ENCODE measurements around the gene CNTNAP3B.
"Not testable (repeated sequence)": the region's sequence is repeated elsewhere in the genome, so short reads cannot be mapped to it uniquely, and the experiment has no call there.

Gene CNTNAP3B

GRCh38 chr9:41905488-41905887, 223.7 kb downstream of the CNTNAP3B start:
- H3K4me2 ChIP-seq (ENCODE audit: low read length, poor library complexity, severe bottlenecking); H3K27ac ChIP-seq (ENCODE audit: low read length, poor library complexity, severe bottlenecking); H2BK12ac ChIP-seq (ENCODE audit: low read length in 2 of 2); H3K4me3 ChIP-seq (ENCODE audit: insufficient read depth in 1 of 2, low read depth in 1 of 2, low read length in 2 of 2); H2AFZ ChIP-seq (ENCODE audit: low read depth, low read length); H3K4ac ChIP-seq (ENCODE audit: low read depth in 1 of 2, low read length in 2 of 2); H3K9me3 ChIP-seq (ENCODE audit: control insufficient read depth, low read length); H3K4me1 ChIP-seq (ENCODE audit: control insufficient read depth, insufficient read depth, low read depth, low read length); DNase-seq; H2BK120ac ChIP-seq (ENCODE audit: low read depth, low read length); H3K18ac ChIP-seq (ENCODE audit: low read depth in 1 of 2, low read length in 2 of 2); H3K14ac ChIP-seq (ENCODE audit: low read length in 2 of 2); H3K79me1 ChIP-seq (replicated peaks; ENCODE audit: low read length, poor library complexity, severe bottlenecking); H3K9ac ChIP-seq (ENCODE audit: low read length); H3K36me3 ChIP-seq (ENCODE audit: control insufficient read depth in 1 of 2, insufficient read depth in 2 of 2, low read depth in 1 of 2, low read length in 2 of 2); H2BK5ac ChIP-seq (ENCODE audit: low read depth, low read length, poor library complexity, severe bottlenecking); H2AK5ac ChIP-seq (ENCODE audit: low read length, severe bottlenecking); H2BK15ac ChIP-seq (ENCODE audit: low read depth, poor library complexity, severe bottlenecking); H3K23ac ChIP-seq (ENCODE audit: low read length in 2 of 2); H4K91ac ChIP-seq (ENCODE audit: low read length); H4K8ac ChIP-seq (ENCODE audit: low read length); H3K27me3 ChIP-seq (ENCODE audit: control insufficient read depth in 1 of 2, insufficient read depth in 1 of 2, low read length in 2 of 2): not testable (repeated sequence)
- no CpG with 5 or more reads among the region's 4 CpGs for WGBS

DNA sequence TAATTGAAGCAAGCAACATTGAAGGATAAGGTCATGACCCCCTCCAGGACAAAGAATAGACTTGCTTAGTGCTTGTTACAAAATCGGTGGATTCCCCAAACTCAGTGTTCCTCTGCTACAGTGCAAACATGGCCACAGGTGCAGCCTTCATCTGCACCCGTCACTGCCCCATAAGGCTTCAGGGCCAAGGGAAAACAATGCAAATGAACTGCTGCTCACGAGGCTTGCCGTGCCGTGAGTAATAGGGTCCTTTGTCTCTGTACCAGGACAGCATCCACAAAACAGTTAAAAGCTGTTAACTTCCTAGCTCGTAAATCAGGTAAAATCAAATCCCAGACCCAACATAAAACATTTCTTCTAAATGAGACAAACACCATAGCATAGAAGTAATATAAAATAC, 226.5 kb downstream of the CNTNAP3B start:
- not testable (repeated sequence) for H3K23ac ChIP-seq (ENCODE audit: low read length in 2 of 2); H2BK12ac ChIP-seq (ENCODE audit: low read length in 2 of 2); H3K27me3 ChIP-seq (ENCODE audit: control insufficient read depth in 1 of 2, insufficient read depth in 1 of 2, low read length in 2 of 2); H3K36me3 ChIP-seq (ENCODE audit: control insufficient read depth in 1 of 2, insufficient read depth in 2 of 2, low read depth in 1 of 2, low read length in 2 of 2); H4K8ac ChIP-seq (ENCODE audit: low read length); H3K9me3 ChIP-seq (ENCODE audit: control insufficient read depth, low read length); H2AFZ ChIP-seq (ENCODE audit: low read depth, low read length); H3K4me1 ChIP-seq (ENCODE audit: control insufficient read depth, insufficient read depth, low read depth, low read length); DNase-seq; H3K9ac ChIP-seq (ENCODE audit: low read length); H2BK5ac ChIP-seq (ENCODE audit: low read depth, low read length, poor library complexity, severe bottlenecking); H3K27ac ChIP-seq (ENCODE audit: low read length, poor library complexity, severe bottlenecking); H3K4me3 ChIP-seq (ENCODE audit: insufficient read depth in 1 of 2, low read depth in 1 of 2, low read length in 2 of 2); H3K14ac ChIP-seq (ENCODE audit: low read length in 2 of 2); H3K18ac ChIP-seq (ENCODE audit: low read depth in 1 of 2, low read length in 2 of 2); H3K4ac ChIP-seq (ENCODE audit: low read depth in 1 of 2, low read length in 2 of 2); H4K91ac ChIP-seq (ENCODE audit: low read length); H2BK120ac ChIP-seq (ENCODE audit: low read depth, low read length); H2BK15ac ChIP-seq (ENCODE audit: low read depth, poor library complexity, severe bottlenecking); H3K79me1 ChIP-seq (replicated peaks; ENCODE audit: low read length, poor library complexity, severe bottlenecking); H2AK5ac ChIP-seq (ENCODE audit: low read length, severe bottlenecking); H3K4me2 ChIP-seq (ENCODE audit: low read length, poor library complexity, severe bottlenecking)
- WGBS = no CpG with 5 or more reads among the region's 6 CpGs

GRCh38 chr9:41898720-41899343, 230.4 kb downstream of the CNTNAP3B start:
- H2BK15ac ChIP-seq (ENCODE audit: low read depth, poor library complexity, severe bottlenecking); H3K4ac ChIP-seq (ENCODE audit: low read depth in 1 of 2, low read length in 2 of 2); H2BK120ac ChIP-seq (ENCODE audit: low read depth, low read length); H2BK5ac ChIP-seq (ENCODE audit: low read depth, low read length, poor library complexity, severe bottlenecking); H3K23ac ChIP-seq (ENCODE audit: low read length in 2 of 2); H3K9me3 ChIP-seq (ENCODE audit: control insufficient read depth, low read length); H2AK5ac ChIP-seq (ENCODE audit: low read length, severe bottlenecking); H3K27ac ChIP-seq (ENCODE audit: low read length, poor library complexity, severe bottlenecking); H3K14ac ChIP-seq (ENCODE audit: low read length in 2 of 2); H3K27me3 ChIP-seq (ENCODE audit: control insufficient read depth in 1 of 2, insufficient read depth in 1 of 2, low read length in 2 of 2); H3K4me1 ChIP-seq (ENCODE audit: control insufficient read depth, insufficient read depth, low read depth, low read length); H3K9ac ChIP-seq (ENCODE audit: low read length); H3K4me2 ChIP-seq (ENCODE audit: low read length, poor library complexity, severe bottlenecking); H3K36me3 ChIP-seq (ENCODE audit: control insufficient read depth in 1 of 2, insufficient read depth in 2 of 2, low read depth in 1 of 2, low read length in 2 of 2); DNase-seq; H2AFZ ChIP-seq (ENCODE audit: low read depth, low read length); H2BK12ac ChIP-seq (ENCODE audit: low read length in 2 of 2); H3K4me3 ChIP-seq (ENCODE audit: insufficient read depth in 1 of 2, low read depth in 1 of 2, low read length in 2 of 2); H4K91ac ChIP-seq (ENCODE audit: low read length); H3K18ac ChIP-seq (ENCODE audit: low read depth in 1 of 2, low read length in 2 of 2); H4K8ac ChIP-seq (ENCODE audit: low read length); H3K79me1 ChIP-seq (replicated peaks; ENCODE audit: low read length, poor library complexity, severe bottlenecking): not testable (repeated sequence)
- WGBS = no CpG with 5 or more reads among the region's 46 CpGs

GRCh38 chr9:41874557-41874956, 254.7 kb downstream of the CNTNAP3B start:
- H4K91ac ChIP-seq (ENCODE audit: low read length); H3K27ac ChIP-seq (ENCODE audit: low read length, poor library complexity, severe bottlenecking); H4K8ac ChIP-seq (ENCODE audit: low read length); H3K9me3 ChIP-seq (ENCODE audit: control insufficient read depth, low read length); H3K4me1 ChIP-seq (ENCODE audit: control insufficient read depth, insufficient read depth, low read depth, low read length); H3K9ac ChIP-seq (ENCODE audit: low read length); H3K27me3 ChIP-seq (ENCODE audit: control insufficient read depth in 1 of 2, insufficient read depth in 1 of 2, low read length in 2 of 2); H2BK120ac ChIP-seq (ENCODE audit: low read depth, low read length); H2BK5ac ChIP-seq (ENCODE audit: low read depth, low read length, poor library complexity, severe bottlenecking); H3K23ac ChIP-seq (ENCODE audit: low read length in 2 of 2); H3K36me3 ChIP-seq (ENCODE audit: control insufficient read depth in 1 of 2, insufficient read depth in 2 of 2, low read depth in 1 of 2, low read length in 2 of 2); H3K4me2 ChIP-seq (ENCODE audit: low read length, poor library complexity, severe bottlenecking); DNase-seq; H3K79me1 ChIP-seq (replicated peaks; ENCODE audit: low read length, poor library complexity, severe bottlenecking); H3K14ac ChIP-seq (ENCODE audit: low read length in 2 of 2); H3K4me3 ChIP-seq (ENCODE audit: insufficient read depth in 1 of 2, low read depth in 1 of 2, low read length in 2 of 2); H2BK15ac ChIP-seq (ENCODE audit: low read depth, poor library complexity, severe bottlenecking); H3K18ac ChIP-seq (ENCODE audit: low read depth in 1 of 2, low read length in 2 of 2); H2AFZ ChIP-seq (ENCODE audit: low read depth, low read length); H2AK5ac ChIP-seq (ENCODE audit: low read length, severe bottlenecking); H3K4ac ChIP-seq (ENCODE audit: low read depth in 1 of 2, low read length in 2 of 2); H2BK12ac ChIP-seq (ENCODE audit: low read length in 2 of 2): not testable (repeated sequence)
- no CpG with 5 or more reads among the region's 5 CpGs for WGBS
